Parathyroid adenoma (tissue), 2 donors: ENCODE data around the gene OR13D1.

ENCODE experiments used
- H2AFZ ChIP-seq: fragments of 300-600 bp; sonication (generic); one replicate; pipeline ENCODE4 v1.7.0; 2017; ENCODE audit warnings: antibody characterized with exemption, mild to moderate bottlenecking
- H3K27ac ChIP-seq: fragments of 300-600 bp; sonication (generic); one replicate; pipeline ENCODE4 v1.7.0; 2017
- H3K27me3 ChIP-seq: fragments of 300-600 bp; sonication (generic); one replicate; pipeline ENCODE4 v1.7.0; 2017; ENCODE audit warnings: low read length; ENCODE audit not compliant: control insufficient read depth, insufficient read depth
- H3K36me3 ChIP-seq: fragments of 300-600 bp; sonication (generic); one replicate; pipeline ENCODE4 v1.7.0; 2017; ENCODE audit warnings: low read length; ENCODE audit not compliant: control insufficient read depth, insufficient read depth
- H3K4me1 ChIP-seq: fragments of 300-600 bp; sonication (generic); one replicate; pipeline ENCODE4 v1.7.0; 2017; ENCODE audit warnings: control low read depth
- H3K4me2 ChIP-seq: fragments of 300-600 bp; sonication (generic); one replicate; pipeline ENCODE4 v1.7.0; 2017; ENCODE audit warnings: low read length
- H3K4me3 ChIP-seq: fragments of 300-600 bp; sonication (generic); one replicate; pipeline ENCODE4 v1.7.0; 2017; ENCODE audit warnings: low read depth, low read length
- H3K79me2 ChIP-seq: fragments of 300-600 bp; sonication (generic); one replicate; pipeline ENCODE4 v1.7.0; 2017; ENCODE audit warnings: control low read depth
- H3K9ac ChIP-seq: fragments of 300-600 bp; sonication (generic); one replicate; pipeline ENCODE4 v1.7.0; 2017; ENCODE audit warnings: mild to moderate bottlenecking
- H3K9me3 ChIP-seq: fragments of 300-600 bp; sonication (generic); one replicate; pipeline ENCODE4 v1.7.0; 2017; ENCODE audit warnings: low read length; ENCODE audit not compliant: control insufficient read depth
- CTCF ChIP-seq: fragments of 300-600 bp; sonication (generic); IDR thresholded peaks from one replicate; pipeline ENCODE4 v1.7.0; 2017; ENCODE audit warnings: antibody characterized with exemption, mild to moderate bottlenecking
- donor health status: primary hyperparathyroidism.

OR13D1 gene

GRCh38 chr9:104694218-104694617 lies at the start of gene OR13D1:
Gene OR13D1 (plus strand): TSS chr9:104694518. CDS start chr9:104694518, 0 bp downstream.
- no peaks in the 10 kb centered on the region for H3K9me3 ChIP-seq
- H2AFZ ChIP-seq: no peak within 1 kb of the TSS
- H3K79me2 ChIP-seq: no peaks in the 10 kb centered on the region
- H3K27ac ChIP-seq: no peak within 1 kb of the TSS
- H3K4me2 ChIP-seq: no peak within 1 kb of the TSS
- H3K4me3 ChIP-seq: no peak within 1 kb of the TSS
- no peak within 1 kb of the TSS for H3K9ac ChIP-seq
- no peaks in the 10 kb centered on the region for H3K36me3 ChIP-seq
- TF ChIP-seq CTCF: no peak
- H3K4me1 ChIP-seq: no peaks in the 10 kb centered on the region
- no peaks in the 10 kb centered on the region for H3K27me3 ChIP-seq

- H3K27ac ChIP-seq: no peak overlapping the region
- no peaks in the 10 kb centered on the region for H3K27me3 ChIP-seq
- no peaks in the 10 kb centered on the region for H3K4me1 ChIP-seq
- no peaks in the 10 kb centered on the region for H3K9me3 ChIP-seq
- no peak overlapping the region for H3K9ac ChIP-seq
- H2AFZ ChIP-seq: no peak overlapping the region
- H3K36me3 ChIP-seq: no peaks in the 10 kb centered on the region
- no peak for TF ChIP-seq CTCF
- no peak overlapping the region for H3K4me3 ChIP-seq
- no peaks in the 10 kb centered on the region for H3K79me2 ChIP-seq
- H3K4me2 ChIP-seq: no peak overlapping the region
Measured at GRCh38 chr9:104658496-104659195, 35.7 kb upstream of the OR13D1 start.

GRCh38 chr9:104675611-104676010 lies 18.7 kb upstream of the OR13D1 start:
- Histone ChIP-seq H3K27me3 (no peaks in the 10 kb centered on the region), H3K9ac (no peak overlapping the region), H3K9me3 (no peaks in the 10 kb centered on the region), H3K4me3 (no peak overlapping the region), H3K27ac (no peak overlapping the region), H3K4me2 (no peak overlapping the region), H3K4me1 (no peaks in the 10 kb centered on the region), H3K79me2 (no peaks in the 10 kb centered on the region), H2AFZ (no peak overlapping the region), H3K36me3 (no peaks in the 10 kb centered on the region)
- TF ChIP-seq CTCF: no peak

- H3K4me3 ChIP-seq: no peak overlapping the region
- no peak for TF ChIP-seq CTCF
- no peaks in the 10 kb centered on the region for H3K27me3 ChIP-seq
- no peaks in the 10 kb centered on the region for H3K4me1 ChIP-seq
- H3K4me2 ChIP-seq: no peak overlapping the region
- no peak overlapping the region for H2AFZ ChIP-seq
- H3K27ac ChIP-seq: no peak overlapping the region
- no peak overlapping the region for H3K9ac ChIP-seq
- H3K9me3 ChIP-seq: no peaks in the 10 kb centered on the region
- no peaks in the 10 kb centered on the region for H3K79me2 ChIP-seq
- no peaks in the 10 kb centered on the region for H3K36me3 ChIP-seq
Measured at GRCh38 chr9:104682642-104683041, 11.7 kb upstream of the OR13D1 start.

- H3K27me3 ChIP-seq: no peaks in the 10 kb centered on the region
- H3K4me1 ChIP-seq: no peaks in the 10 kb centered on the region
- no peaks in the 10 kb centered on the region for H3K79me2 ChIP-seq
- TF ChIP-seq CTCF: no peak
- H2AFZ ChIP-seq: no peak overlapping the region
- no peak overlapping the region for H3K9ac ChIP-seq
- H3K4me2 ChIP-seq: no peak overlapping the region
- no peaks in the 10 kb centered on the region for H3K9me3 ChIP-seq
- no peak overlapping the region for H3K4me3 ChIP-seq
- no peak overlapping the region for H3K27ac ChIP-seq
- H3K36me3 ChIP-seq: no peaks in the 10 kb centered on the region
Measured at GRCh38 chr9:104686081-104686480, 8.2 kb upstream of the OR13D1 start.
